ENCODE measurements around the gene KCNN3.

The KCNN3 gene

GRCh38 chr1:154846565-154847442 is 23.3 kb downstream of the KCNN3 start:
- no peaks in the 10 kb centered on the region for H3K9me3 ChIP-seq (ENCODE audit: insufficient read depth, low read depth, low read length)
- H3K27ac ChIP-seq (ENCODE audit: low read depth, low read length): no peak overlapping the region
- H3K4me1 ChIP-seq (ENCODE audit: insufficient read depth, low read length): peaks cover 9% of the 10 kb centered on the region
- no peak overlapping the region for H3K4me3 ChIP-seq (ENCODE audit: low read length)
- no peaks in the 10 kb centered on the region for H3K36me3 ChIP-seq (ENCODE audit: insufficient read depth, low read length)
- no peaks in the 10 kb centered on the region for H3K27me3 ChIP-seq (ENCODE audit: insufficient read depth, low read length)
- 82% methylated on average over 19 of the region's 19 CpGs for WGBS
- no peak overlapping the region for H3K9ac ChIP-seq (ENCODE audit: low read depth, low read length)

- H3K9ac ChIP-seq (ENCODE audit: low read depth, low read length): no peak overlapping the region
- H3K9me3 ChIP-seq (ENCODE audit: insufficient read depth, low read depth, low read length): no peaks in the 10 kb centered on the region
- 92% methylated on average over 6 of the region's 6 CpGs for WGBS
- no peak overlapping the region for H3K27ac ChIP-seq (ENCODE audit: low read depth, low read length)
- H3K27me3 ChIP-seq (ENCODE audit: insufficient read depth, low read length): no peaks in the 10 kb centered on the region
- peaks cover 9% of the 10 kb centered on the region for H3K4me1 ChIP-seq (ENCODE audit: insufficient read depth, low read length)
- H3K4me3 ChIP-seq (ENCODE audit: low read length): no peak overlapping the region
- no peaks in the 10 kb centered on the region for H3K36me3 ChIP-seq (ENCODE audit: insufficient read depth, low read length)
Measured at GRCh38 chr1:154845879-154846278, 24.2 kb downstream of the KCNN3 start.

GRCh38 chr1:154845174-154845573 is 24.9 kb downstream of the KCNN3 start:
- Histone ChIP-seq H3K4me1 (ENCODE audit: insufficient read depth, low read length) (peaks cover 14% of the 10 kb centered on the region), H3K36me3 (ENCODE audit: insufficient read depth, low read length) (no peaks in the 10 kb centered on the region), H3K9ac (ENCODE audit: low read depth, low read length) (no peak overlapping the region), H3K4me3 (ENCODE audit: low read length) (no peak overlapping the region), H3K27ac (ENCODE audit: low read depth, low read length) (no peak overlapping the region), H3K9me3 (ENCODE audit: insufficient read depth, low read depth, low read length) (no peaks in the 10 kb centered on the region), H3K27me3 (ENCODE audit: insufficient read depth, low read length) (no peaks in the 10 kb centered on the region)
- 90% methylated on average over 3 of the region's 3 CpGs for WGBS

DNA sequence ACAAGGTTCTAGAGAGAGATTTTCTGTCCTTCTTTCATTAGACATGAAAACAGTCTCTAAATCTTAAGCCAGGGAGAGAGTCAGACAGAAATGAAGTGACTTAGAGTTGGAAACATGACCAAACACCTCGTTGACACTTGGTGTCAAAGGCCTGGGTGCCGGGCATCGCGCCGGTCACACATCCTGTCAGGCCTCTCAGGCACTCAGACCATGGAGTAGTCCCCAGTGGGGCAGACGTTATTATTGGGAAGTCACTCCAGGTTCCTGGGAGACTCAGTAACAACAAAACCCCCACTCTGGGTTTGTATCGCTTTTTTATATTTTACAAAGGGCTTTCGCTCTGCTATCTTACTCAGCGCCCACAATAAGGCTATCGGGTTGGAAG is 25.8 kb downstream of the KCNN3 start:
- Histone ChIP-seq H3K27me3 (ENCODE audit: insufficient read depth, low read length) (no peaks in the 10 kb centered on the region), H3K4me1 (ENCODE audit: insufficient read depth, low read length) (peaks cover 15% of the 10 kb centered on the region), H3K9me3 (ENCODE audit: insufficient read depth, low read depth, low read length) (no peaks in the 10 kb centered on the region), H3K4me3 (ENCODE audit: low read length) (no peak overlapping the region), H3K36me3 (ENCODE audit: insufficient read depth, low read length) (no peaks in the 10 kb centered on the region), H3K27ac (ENCODE audit: low read depth, low read length) (no peak overlapping the region), H3K9ac (ENCODE audit: low read depth, low read length) (no peak overlapping the region)
- 82% methylated on average over 10 of the region's 10 CpGs for WGBS

- Histone ChIP-seq H3K9me3 (ENCODE audit: insufficient read depth, low read depth, low read length) (no peaks in the 10 kb centered on the region), H3K4me3 (ENCODE audit: low read length) (no peak overlapping the region), H3K36me3 (ENCODE audit: insufficient read depth, low read length) (no peaks in the 10 kb centered on the region), H3K27ac (ENCODE audit: low read depth, low read length) (no peak overlapping the region), H3K4me1 (ENCODE audit: insufficient read depth, low read length) (peaks cover 14% of the 10 kb centered on the region), H3K9ac (ENCODE audit: low read depth, low read length) (no peak overlapping the region), H3K27me3 (ENCODE audit: insufficient read depth, low read length) (no peaks in the 10 kb centered on the region)
- WGBS: 75% methylated on average over 15 of the region's 15 CpGs
Measured at GRCh38 chr1:154843636-154844296, 26.3 kb downstream of the KCNN3 start.

DNA sequence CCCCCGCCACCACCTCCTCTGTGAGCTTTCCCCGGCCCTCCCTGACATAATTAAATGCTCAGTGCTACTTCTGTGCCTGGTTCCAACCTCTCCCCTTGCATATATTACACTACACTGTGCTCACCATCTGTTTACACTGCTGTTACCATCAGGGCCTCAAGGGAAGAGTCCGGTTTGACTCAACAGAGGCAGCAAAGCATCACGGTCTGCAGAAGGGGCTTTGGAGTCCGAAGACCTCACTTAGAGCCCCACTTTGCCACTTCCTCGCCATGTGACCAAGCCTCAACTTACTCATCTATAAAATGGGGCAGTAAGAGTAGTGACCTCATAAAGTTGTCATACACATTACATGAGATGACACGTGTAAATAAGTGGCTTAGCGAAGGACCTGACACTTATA is 27.4 kb downstream of the KCNN3 start:
- Histone ChIP-seq H3K36me3 (ENCODE audit: insufficient read depth, low read length) (no peaks in the 10 kb centered on the region), H3K27ac (ENCODE audit: low read depth, low read length) (no peak overlapping the region), H3K27me3 (ENCODE audit: insufficient read depth, low read length) (no peaks in the 10 kb centered on the region), H3K9ac (ENCODE audit: low read depth, low read length) (no peak overlapping the region), H3K4me3 (ENCODE audit: low read length) (no peak overlapping the region), H3K4me1 (ENCODE audit: insufficient read depth, low read length) (peaks cover 14% of the 10 kb centered on the region), H3K9me3 (ENCODE audit: insufficient read depth, low read depth, low read length) (no peaks in the 10 kb centered on the region)
- 92% methylated on average over 7 of the region's 8 CpGs for WGBS

GRCh38 chr1:154841384-154841783 is 28.7 kb downstream of the KCNN3 start:
- no peaks in the 10 kb centered on the region for H3K27me3 ChIP-seq (ENCODE audit: insufficient read depth, low read length)
- H3K9me3 ChIP-seq (ENCODE audit: insufficient read depth, low read depth, low read length): no peaks in the 10 kb centered on the region
- H3K36me3 ChIP-seq (ENCODE audit: insufficient read depth, low read length): no peaks in the 10 kb centered on the region
- no peak overlapping the region for H3K9ac ChIP-seq (ENCODE audit: low read depth, low read length)
- H3K27ac ChIP-seq (ENCODE audit: low read depth, low read length): no peak overlapping the region
- WGBS: 76% methylated on average over 4 of the region's 4 CpGs
- H3K4me3 ChIP-seq (ENCODE audit: low read length): no peak overlapping the region
- peaks cover 14% of the 10 kb centered on the region for H3K4me1 ChIP-seq (ENCODE audit: insufficient read depth, low read length)

- Histone ChIP-seq H3K9ac (ENCODE audit: low read depth, low read length) (no peak overlapping the region), H3K4me3 (ENCODE audit: low read length) (no peak overlapping the region), H3K27ac (ENCODE audit: low read depth, low read length) (no peak overlapping the region), H3K27me3 (ENCODE audit: insufficient read depth, low read length) (no peaks in the 10 kb centered on the region), H3K4me1 (ENCODE audit: insufficient read depth, low read length) (peaks cover 14% of the 10 kb centered on the region), H3K9me3 (ENCODE audit: insufficient read depth, low read depth, low read length) (no peaks in the 10 kb centered on the region), H3K36me3 (ENCODE audit: insufficient read depth, low read length) (no peaks in the 10 kb centered on the region)
- 71% methylated on average over 19 of the region's 19 CpGs for WGBS
Measured at GRCh38 chr1:154840269-154841176, 29.6 kb downstream of the KCNN3 start.

GRCh38 chr1:154839691-154840090 is 30.4 kb downstream of the KCNN3 start:
- Histone ChIP-seq H3K4me3 (ENCODE audit: low read length) (no peak overlapping the region), H3K27ac (ENCODE audit: low read depth, low read length) (no peak overlapping the region), H3K4me1 (ENCODE audit: insufficient read depth, low read length) (peaks cover 14% of the 10 kb centered on the region), H3K27me3 (ENCODE audit: insufficient read depth, low read length) (no peaks in the 10 kb centered on the region), H3K9ac (ENCODE audit: low read depth, low read length) (no peak overlapping the region), H3K9me3 (ENCODE audit: insufficient read depth, low read depth, low read length) (no peaks in the 10 kb centered on the region), H3K36me3 (ENCODE audit: insufficient read depth, low read length) (no peaks in the 10 kb centered on the region)
- WGBS: 61% methylated on average over 3 of the region's 3 CpGs

DNA sequence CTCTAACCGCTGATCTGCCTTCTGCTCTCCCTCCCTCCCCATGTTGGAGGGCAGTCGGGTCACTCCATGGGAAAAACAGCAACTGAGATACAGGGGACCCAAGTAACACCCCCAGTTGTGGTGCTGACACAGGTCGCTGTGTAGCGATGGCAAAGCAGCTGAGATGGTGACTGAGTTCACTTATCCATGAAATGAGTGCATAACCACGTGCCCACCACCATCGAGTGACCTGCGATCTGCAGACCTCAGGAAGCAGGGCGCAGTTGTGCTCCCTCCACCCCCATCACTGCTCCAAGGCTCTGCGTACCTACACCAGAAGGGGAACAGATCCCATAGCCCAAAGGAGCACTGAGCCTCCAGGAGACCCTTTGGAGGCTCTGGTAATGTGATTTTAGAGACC is 31.1 kb downstream of the KCNN3 start:
- H3K4me1 ChIP-seq (ENCODE audit: insufficient read depth, low read length): peaks cover 14% of the 10 kb centered on the region
- no peaks in the 10 kb centered on the region for H3K27me3 ChIP-seq (ENCODE audit: insufficient read depth, low read length)

GRCh38 chr1:154838461-154838860 is 31.6 kb downstream of the KCNN3 start:
- Histone ChIP-seq H3K36me3 (ENCODE audit: insufficient read depth, low read length) (no peaks in the 10 kb centered on the region), H3K27me3 (ENCODE audit: insufficient read depth, low read length) (no peaks in the 10 kb centered on the region), H3K4me1 (ENCODE audit: insufficient read depth, low read length) (peaks cover 14% of the 10 kb centered on the region), H3K9me3 (ENCODE audit: insufficient read depth, low read depth, low read length) (no peaks in the 10 kb centered on the region), H3K4me3 (ENCODE audit: low read length) (no peak overlapping the region), H3K9ac (ENCODE audit: low read depth, low read length) (no peak overlapping the region), H3K27ac (ENCODE audit: low read depth, low read length) (no peak overlapping the region)
- WGBS: 84% methylated on average over 11 of the region's 11 CpGs

More for the DNA sequence above, 31.1 kb downstream of the KCNN3 start:
- H3K36me3 ChIP-seq (ENCODE audit: insufficient read depth, low read length): no peaks in the 10 kb centered on the region
- H3K9me3 ChIP-seq (ENCODE audit: insufficient read depth, low read depth, low read length): no peaks in the 10 kb centered on the region
- H3K4me3 ChIP-seq (ENCODE audit: low read length): no peak overlapping the region
- 90% methylated on average over 9 of the region's 9 CpGs for WGBS
- no peak overlapping the region for H3K27ac ChIP-seq (ENCODE audit: low read depth, low read length)
- H3K9ac ChIP-seq (ENCODE audit: low read depth, low read length): no peak overlapping the region

Measured in HUES64 (cell line).